ENCODE data around the gene MPDU1.
"Not testable (repeated sequence)": the region's sequence is repeated elsewhere in the genome, so short reads cannot be mapped to it uniquely, and the experiment has no call there.

Gene MPDU1

DNA sequence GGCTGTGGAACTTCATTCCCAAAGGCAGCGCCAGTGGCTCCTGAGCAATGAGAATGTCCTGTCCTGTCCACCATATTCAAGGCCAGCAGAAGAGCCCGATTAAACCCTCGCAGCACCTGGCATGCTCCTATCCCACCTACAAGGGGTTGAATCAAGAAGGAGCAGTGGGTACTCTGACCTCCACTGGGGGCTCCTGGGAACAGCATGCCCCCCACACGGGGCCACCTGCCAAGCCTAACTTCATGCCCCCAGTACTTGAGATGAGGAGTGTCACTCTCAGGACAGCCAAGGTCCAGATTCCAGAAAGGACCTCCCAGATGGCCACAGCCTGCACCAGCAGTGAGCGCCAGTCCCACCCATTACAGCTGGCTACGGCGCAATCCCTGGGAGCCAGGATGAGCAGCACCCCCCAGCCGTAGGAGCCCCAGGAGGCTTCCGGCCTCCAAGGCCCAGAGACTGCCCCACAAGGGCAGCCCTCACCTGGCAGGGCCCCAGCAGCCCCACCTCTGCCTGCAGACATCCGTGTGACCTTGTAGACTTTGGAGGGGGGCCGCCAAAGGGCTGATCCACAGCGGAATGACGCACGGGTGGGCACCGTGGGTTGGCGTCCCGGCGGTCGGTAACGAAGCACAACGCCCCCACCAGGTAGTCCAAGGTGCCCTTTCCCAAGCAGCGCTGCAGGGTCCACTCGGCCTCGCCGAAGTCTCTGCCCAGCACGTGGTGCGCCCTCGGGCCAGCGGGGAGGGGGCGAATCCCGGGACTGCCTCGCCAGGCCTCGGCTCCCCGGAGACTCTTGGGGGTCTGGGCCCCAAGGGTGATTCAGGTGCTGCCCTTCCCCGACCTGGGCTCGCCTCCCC lies 1.0 kb upstream of the MPDU1 start:
- no peak for DNase-seq

DNA sequence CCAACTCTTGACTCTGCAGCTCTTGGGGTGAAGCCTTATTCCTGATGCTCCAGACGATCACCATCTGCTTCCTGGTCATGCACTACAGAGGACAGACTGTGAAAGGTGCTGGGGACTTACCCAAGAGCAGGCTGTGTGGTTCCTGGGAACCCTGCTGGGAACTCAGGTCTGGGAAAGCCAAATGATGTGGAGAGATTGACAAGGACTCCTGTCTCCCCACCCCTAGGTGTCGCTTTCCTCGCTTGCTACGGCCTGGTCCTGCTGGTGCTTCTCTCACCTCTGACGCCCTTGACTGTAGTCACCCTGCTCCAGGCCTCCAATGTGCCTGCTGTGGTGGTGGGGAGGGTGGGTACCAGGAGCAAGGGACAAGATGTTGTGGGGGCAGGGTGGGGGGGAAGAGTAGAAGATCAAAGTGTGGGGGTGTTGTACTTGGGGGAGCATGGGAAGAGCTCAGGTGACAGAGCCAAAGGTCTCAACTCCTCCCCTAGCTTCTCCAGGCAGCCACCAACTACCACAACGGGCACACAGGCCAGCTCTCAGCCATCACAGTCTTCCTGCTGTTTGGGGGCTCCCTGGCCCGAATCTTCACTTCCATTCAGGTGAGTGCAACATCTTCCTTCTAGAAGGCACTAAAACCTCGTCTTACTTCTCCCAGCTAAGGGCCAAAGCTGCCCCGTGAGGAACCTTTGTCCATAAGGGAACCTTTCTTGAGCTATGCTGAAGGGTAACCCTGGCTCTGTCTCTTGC lies 3.2 kb downstream of the MPDU1 start:
- no peak for DNase-seq

GRCh38 chr17:7587420-7588151 lies 3.9 kb downstream of the MPDU1 start:
- DNase-seq: peak; percentile 64

- no peak for DNase-seq
Measured at GRCh38 chr17:7588553-7589203, 5.0 kb downstream of the MPDU1 start.

DNA sequence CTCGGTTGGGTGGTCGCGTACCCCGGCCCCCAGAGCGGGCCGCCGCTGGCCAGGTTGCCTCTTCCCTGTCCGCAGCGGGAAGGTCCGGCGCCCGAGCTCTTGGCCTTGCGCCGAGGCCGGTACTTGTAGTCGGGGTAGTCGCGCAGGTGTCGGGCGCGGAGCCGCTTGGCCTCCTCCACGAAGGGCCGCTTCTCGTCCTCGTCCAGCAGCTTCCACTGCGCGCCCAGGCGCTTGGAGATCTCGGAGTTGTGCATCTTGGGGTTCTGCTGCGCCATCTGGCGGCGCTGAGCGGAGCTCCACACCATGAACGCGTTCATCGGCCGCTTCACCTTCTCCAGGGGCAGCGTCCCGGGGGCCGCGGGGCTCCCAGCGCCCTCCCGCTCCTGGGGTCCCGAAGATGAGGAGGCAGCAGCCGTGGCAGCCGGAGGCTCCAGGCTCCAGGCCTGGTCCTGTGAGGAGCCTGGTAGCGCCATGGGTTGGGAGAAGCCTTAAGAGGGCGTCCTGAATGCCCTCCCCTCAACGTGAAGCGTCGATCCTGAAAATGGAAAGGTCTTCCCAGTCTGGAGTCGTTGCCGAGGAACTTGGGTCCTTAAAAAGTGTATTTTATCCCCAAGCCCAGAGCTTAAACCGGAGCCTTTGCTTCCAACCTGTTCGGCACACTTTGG lies 5.7 kb downstream of the MPDU1 start:
- DNase-seq: peak; percentile 74

DNA sequence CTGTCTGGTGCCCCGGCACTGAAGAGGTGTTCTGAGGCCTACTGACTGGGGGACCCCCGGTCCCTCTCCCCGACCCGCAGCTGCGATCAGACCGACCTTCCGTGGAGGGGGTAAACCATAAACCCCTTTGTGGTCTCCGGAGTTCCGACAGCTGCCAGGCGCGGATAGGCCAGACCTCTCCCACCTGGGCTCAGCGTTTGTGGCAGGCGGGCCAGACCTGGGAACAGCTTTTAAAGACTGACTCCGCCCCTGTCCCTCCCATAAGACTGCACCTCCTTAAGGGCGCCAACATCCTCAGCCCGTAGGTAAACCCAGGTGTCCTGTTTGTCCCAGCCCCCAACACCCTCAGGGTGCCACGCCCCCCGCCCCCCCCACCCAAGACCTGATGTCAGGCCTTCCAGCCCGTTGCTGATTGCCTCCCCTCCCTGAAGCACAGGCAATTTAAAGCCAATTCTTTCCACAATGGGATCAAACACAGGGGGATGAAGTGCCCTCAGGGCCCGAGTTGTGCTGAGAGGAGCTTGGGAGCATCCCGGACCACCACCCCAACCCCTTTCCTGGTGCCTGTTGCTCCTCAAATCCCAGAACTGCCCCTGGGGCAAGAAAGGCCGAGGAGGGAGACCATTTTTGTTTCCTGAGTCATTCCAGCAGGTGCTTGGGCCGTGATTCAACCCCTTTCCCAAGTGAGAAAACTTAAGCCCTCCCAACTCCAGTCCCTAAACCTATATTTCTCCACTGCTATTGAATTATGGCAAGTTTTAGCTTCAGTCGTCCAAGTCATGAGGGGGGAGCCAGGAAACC lies 6.4 kb downstream of the MPDU1 start, which contains the start of gene SOX15:
Gene SOX15, minus strand, starts transcription at position 204 of the 801 bp plus-strand sequence. CDS start 418 bp downstream, outside the sequence.
- peak; percentile 82 for DNase-seq

DNA sequence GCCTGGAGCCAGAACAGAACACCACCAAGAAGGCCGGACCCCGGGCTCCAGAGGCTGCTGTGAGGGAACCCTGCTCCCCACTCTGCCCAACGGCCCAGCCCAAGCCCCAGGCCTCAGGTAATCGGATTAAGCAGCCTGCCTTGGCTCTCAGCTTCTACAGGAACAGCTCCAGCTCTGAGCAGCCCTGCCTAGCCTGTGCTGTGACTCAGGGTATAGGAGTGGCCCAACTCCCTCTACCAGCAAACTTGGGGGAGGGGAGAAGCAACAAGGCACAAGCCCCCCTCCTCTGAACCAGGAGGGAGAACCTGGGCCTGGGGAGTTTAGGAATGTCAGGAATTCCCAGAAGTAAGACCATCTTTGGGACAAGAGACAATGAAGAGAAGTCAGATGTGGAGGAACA lies 7.1 kb downstream of the MPDU1 start:
- DNase-seq: peak; percentile 70

DNA sequence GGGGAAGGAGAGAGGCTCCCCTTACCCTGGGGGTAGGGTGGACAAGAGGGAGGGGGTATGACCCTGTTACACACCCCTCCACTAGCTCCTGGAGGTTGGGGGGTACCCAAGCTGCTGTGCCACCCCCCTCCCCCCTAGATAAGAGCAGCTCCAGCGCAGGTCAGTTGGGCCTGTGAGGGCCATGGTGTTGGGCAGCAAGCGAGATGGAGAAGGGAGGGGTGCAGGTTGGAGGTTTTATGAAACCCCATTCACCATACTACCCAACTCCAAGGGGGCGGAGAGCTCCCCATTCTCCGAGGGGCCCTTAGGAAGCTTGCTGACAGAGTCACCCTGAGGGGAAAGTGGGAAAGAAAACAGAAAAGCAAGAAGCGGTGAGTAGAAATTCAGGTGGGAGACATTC lies 7.9 kb downstream of the MPDU1 start:
- DNase-seq: no peak

- no peak for DNase-seq
Measured at GRCh38 chr17:7592422-7593021, 8.9 kb downstream of the MPDU1 start.

DNA sequence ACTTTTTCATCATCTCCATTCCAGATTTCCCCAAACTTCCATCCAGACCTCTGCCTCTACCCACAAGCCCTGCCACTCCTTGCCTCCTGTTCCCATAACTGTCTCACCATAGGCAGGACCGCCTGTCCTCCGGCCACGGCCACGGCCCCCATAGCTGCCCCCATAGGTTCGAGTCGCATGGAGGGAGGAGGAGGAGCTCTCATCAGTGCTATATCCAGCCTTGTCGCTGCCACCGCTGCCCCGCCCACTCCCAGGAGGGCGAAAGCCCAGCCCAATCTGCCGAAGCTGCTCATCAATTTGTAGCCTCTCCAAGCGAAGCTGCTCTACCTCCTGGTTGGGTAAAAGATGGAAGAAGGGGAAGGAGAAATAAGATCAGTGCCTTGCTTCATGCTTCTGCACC lies 9.6 kb downstream of the MPDU1 start:
- no peak for DNase-seq

DNA sequence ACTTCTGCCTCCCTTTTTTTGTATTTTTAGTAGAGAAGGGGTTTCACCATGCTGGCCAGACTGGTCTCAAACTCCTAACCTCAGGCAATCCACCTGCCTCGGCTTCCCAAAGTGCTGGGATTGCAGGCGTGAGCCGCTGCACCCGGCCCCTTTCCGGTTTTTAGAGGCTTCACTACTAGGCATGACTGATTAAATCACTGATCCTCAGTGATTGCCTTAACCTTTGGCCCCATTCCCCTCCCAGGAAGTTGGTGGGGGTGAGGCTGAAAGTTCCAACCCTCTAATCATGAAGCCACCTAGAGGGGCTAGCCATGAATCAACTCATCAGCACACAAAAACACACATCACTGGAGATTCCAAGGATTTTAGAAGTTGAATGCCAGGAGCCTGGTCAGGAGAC lies 13.9 kb downstream of the MPDU1 start:
- not testable (repeated sequence) for DNase-seq

DNA sequence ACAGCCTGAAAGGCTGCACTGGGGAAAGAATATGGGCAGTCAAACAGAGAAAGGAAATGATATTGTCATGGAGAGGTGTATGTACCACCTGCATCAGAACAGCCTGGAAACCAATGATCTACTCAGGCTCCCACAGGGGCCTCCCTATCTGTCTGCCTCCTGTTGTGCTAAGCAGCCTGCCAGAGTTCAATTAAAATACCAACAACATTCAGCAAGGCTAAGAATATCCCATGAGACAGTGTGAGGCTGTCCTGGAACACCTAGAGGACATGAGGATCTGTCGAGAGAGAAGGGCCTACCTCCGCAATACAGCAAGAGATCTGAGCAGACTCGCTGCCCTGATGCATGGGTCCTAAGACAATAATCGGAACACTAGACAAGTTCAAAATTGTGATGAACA lies 22.6 kb downstream of the MPDU1 start:
- DNase-seq: no peak

DNA sequence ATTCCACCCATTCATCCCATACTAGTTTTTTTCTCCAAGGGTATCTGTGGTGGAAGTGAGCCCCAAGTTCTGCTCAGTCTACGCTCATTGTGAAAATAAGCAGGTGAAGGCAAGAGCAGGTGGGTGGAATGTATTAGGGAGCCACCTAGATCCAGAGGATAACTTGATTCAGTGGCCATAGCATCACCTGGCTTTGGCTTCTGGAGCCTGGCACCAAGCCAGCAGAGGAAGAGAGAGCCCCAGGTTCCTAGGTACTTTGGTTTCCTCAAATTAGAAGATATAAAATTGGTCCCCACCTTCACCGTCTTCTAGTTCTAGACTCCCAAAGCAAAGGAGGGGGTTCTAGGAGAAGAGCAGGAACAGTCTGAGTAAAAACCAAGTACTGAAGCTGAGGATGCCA lies 27.0 kb downstream of the MPDU1 start:
- DNase-seq: no peak

DNA sequence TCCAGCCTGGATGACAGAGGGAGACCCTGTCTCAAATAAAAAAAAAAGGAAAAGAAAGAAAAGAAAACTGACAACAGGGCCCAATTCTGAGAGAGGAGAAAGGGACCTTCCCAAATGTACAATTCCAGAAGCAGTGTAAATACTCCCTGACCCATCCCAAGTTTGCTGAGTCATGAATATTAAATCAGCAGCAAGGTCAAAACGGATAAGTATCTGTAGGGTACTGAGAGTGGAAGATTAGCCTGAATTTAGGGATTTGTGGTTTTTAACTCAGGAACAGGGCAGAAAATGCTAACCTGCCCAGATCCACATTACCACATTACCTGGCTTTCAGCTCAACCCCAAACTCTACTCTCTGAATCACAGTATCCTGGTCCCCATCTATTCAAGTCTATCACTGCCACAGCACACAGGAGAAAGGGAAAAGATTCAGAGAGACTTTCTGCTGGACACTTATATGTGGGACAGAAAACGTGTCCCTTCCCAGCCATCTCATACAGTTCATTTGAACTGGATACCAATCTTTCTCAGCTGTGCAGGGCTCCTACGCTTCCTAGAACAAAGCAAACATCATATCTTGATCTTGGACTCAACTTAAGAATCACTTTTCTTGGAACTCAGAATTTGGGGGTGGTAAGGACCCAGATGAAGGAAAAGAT lies 28.1 kb downstream of the MPDU1 start:
- DNase-seq: no peak

DNA sequence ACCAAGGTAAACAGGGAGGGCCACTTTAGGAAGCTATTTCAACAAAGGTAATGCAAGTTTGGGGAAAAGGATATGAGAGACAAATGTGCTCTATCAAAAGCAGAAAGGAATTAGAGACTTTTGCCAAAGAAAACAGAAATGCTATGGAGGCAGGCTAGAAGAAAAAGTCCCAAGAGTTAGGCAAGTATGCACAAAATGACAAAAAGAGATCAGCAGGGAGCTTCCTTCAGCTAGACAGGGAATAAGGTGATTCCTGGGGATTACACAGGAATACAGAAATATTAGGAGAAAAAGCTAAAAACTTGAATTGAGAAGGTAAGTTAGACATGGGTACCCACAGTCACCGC lies 28.6 kb downstream of the MPDU1 start:
- DNase-seq: no peak

DNA sequence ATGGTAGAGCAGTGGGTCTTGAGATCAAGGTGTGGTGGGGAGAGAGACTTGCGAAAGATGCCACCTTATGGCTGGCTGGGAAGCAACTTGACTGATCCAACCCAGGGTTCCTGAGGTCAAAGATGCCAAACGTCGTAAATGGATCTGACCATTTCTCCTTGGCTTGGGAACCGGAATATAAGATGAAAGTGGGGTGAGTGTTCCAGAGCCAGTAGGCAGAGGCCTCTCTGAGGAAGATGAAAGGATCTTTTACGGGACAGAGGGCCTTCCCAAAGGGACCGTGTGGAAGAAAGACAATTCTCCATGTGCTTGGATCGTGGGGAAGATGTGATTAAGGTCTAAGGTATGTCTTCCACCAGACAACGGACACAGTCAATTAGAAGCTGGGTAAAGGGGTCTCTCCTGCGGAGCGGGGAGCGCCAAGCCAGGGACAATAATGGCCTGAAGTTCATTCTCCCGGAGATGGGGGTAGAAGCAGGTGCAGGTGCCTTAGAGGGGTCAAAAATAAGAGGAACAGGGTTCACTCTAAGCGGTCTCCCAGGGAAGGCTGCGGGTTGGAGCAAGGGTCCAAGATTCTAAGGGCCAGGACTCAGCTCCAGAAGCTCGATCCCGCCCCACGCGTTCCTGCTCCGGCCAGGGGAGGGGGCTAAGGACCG lies 30.2 kb downstream of the MPDU1 start:
- no peak for DNase-seq

GRCh38 chr17:7614425-7615264 lies 31.0 kb downstream of the MPDU1 start, which contains the start of gene FXR2:
FXR2 (minus strand) TSS chr17:7614897; CDS start chr17:7614532, 365 bp downstream.
- peak; percentile 97 for DNase-seq

- no peak for DNase-seq
Measured at GRCh38 chr17:7615265-7615747, 31.7 kb downstream of the MPDU1 start.

- no peak for DNase-seq
Measured at GRCh38 chr17:7618608-7619007, 35.0 kb downstream of the MPDU1 start.
